HCT116 (cell line): ENCODE measurements around the gene ALDH1L1. TPM values are rescaled to one million over a fixed set of nuclear protein-coding genes. Genes with fewer than 3 reads are reported as not detected.

Experiments used
- ATAC-seq: fragments of 200-7000 bp; cut with Tn5 transposase; 2 replicates; pipeline ENCODE4 v1.9.1; 2020; ENCODE audit warnings: mild to moderate bottlenecking, moderate library complexity
- BruUV-seq: library from RNA; stranded (reverse); fragments of 400-500 nt; replicated peaks from 2 replicates; lab custom pipeline; 2021; lab: Mats Ljungman, UMichigan
- CTCF ChIA-PET: fragments of 300-600 bp; sonication (Branson Sonifier 250); formaldehyde crosslinking; loops from one replicate; lab custom pipeline; 2021; ENCODE audit warnings: antibody characterized with exemption; lab: Charles Lee
- POLR2A ChIA-PET: fragments of 300-600, 350-600 bp; sonication (Branson Sonifier 250); formaldehyde crosslinking; loops from one replicate; lab custom pipeline; 2021; ENCODE audit warnings: antibody characterized with exemption; lab: Charles Lee
- RAD21 ChIA-PET, 2 experiments: fragments of 300-600 bp; sonication (Branson Sonifier 250); formaldehyde crosslinking; loops; one replicate each; lab custom pipeline; 2023; ENCODE audit warnings: low total read pairs in 2 of 2; ENCODE audit not compliant: uncharacterized antibody in 2 of 2, unreplicated experiment in 2 of 2, low non-redundant PET in 1 of 2; lab: Charles Lee
- DNase-seq: peaks from one replicate; pipeline ENCODE4 v3.0.0-alpha.2; 2010; ENCODE audit warnings: low read depth, low spot score
- H2AFZ ChIP-seq: fragments of 200-600 bp; shearing (Covaris generic), sonication (generic); 2 replicates; pipeline ENCODE4 v1.6.1; 2017; ENCODE audit warnings: low read depth, mixed run types, mixed read lengths, antibody characterized with exemption, low read length; ENCODE audit not compliant: poor library complexity, severe bottlenecking
- H3K27ac ChIP-seq: 2 replicates; pipeline ENCODE4 v1.5.1; 2012; ENCODE audit warnings: low read depth, low read length
- H3K27me3 ChIP-seq: fragments of 200-600 bp; sonication (generic); 2 replicates; pipeline ENCODE4 v1.6.1; 2016; ENCODE audit warnings: mixed run types, low read length, mixed read lengths; ENCODE audit not compliant: insufficient read depth
- H3K36me3 ChIP-seq, 2 experiments: fragments of 200-500 bp in 1 of 2; fragments of 200-600 bp in 1 of 2; sonication (Bioruptor generic) in 1 of 2; sonication (generic) in 1 of 2; 2 replicates each; pipeline versions ENCODE4 v1.5.1 to v1.6.1; 2014 to 2016; ENCODE audit warnings: low read length in 2 of 2, inconsistent platforms in 1 of 2, mixed read lengths in 1 of 2, mixed run types in 1 of 2; ENCODE audit not compliant: insufficient read depth in 2 of 2, control insufficient read depth in 1 of 2
- H3K4me1 ChIP-seq, 2 experiments: fragments of 200-600 bp in 1 of 2; sonication (generic) in 1 of 2; 2 replicates each; pipeline versions ENCODE4 v1.5.1 to v1.6.1; 2012 to 2017; ENCODE audit warnings: low read length in 2 of 2, inconsistent platforms in 1 of 2, mild to moderate bottlenecking in 1 of 2, mixed read lengths in 1 of 2, mixed run types in 1 of 2, moderate library complexity in 1 of 2; ENCODE audit not compliant: insufficient read depth in 2 of 2, control insufficient read depth in 1 of 2
- H3K4me2 ChIP-seq: fragments of 200-600 bp; sonication (generic); 2 replicates; pipeline ENCODE4 v1.6.1; 2017; ENCODE audit warnings: mixed run types, low read length, mixed read lengths
- H3K4me3 ChIP-seq, 2 experiments: fragments of 200-600 bp in 1 of 2; sonication (generic) in 1 of 2; replicated peaks in 1 of 2; 2 replicates each; pipeline ENCODE4 v1.5.1; 2011 to 2016; ENCODE audit warnings: low read length in 2 of 2, control low read depth in 1 of 2, low read depth in 1 of 2, mild to moderate bottlenecking in 1 of 2, mixed read lengths in 1 of 2, mixed run types in 1 of 2
- H3K79me2 ChIP-seq: fragments of 200-600 bp; sonication (generic); 2 replicates; pipeline ENCODE4 v1.6.1; 2017; ENCODE audit warnings: mild to moderate bottlenecking, mixed run types, low read length, moderate library complexity, mixed read lengths; ENCODE audit not compliant: insufficient read depth
- H3K9ac ChIP-seq: fragments of 200-600 bp; sonication (generic); 2 replicates; pipeline ENCODE4 v1.6.1; 2016; ENCODE audit warnings: low read length, mixed read lengths
- H3K9me2 ChIP-seq: fragments of 200-600 bp; sonication (generic), shearing (Covaris generic); 2 replicates; pipeline ENCODE4 v1.6.1; 2017; ENCODE audit warnings: mixed run types, mild to moderate bottlenecking, moderate library complexity; ENCODE audit not compliant: insufficient read depth
- H3K9me3 ChIP-seq, 2 experiments: fragments of 200-500 bp in 1 of 2; fragments of 200-600 bp in 1 of 2; sonication (Bioruptor generic) in 1 of 2; sonication (generic) in 1 of 2; 2 replicates each; pipeline ENCODE4 v1.6.1; 2014 to 2017; ENCODE audit warnings: low read length in 2 of 2, mixed read lengths in 2 of 2, inconsistent platforms in 1 of 2, low read depth in 1 of 2, mild to moderate bottlenecking in 1 of 2, mixed run types in 1 of 2, moderate library complexity in 1 of 2; ENCODE audit not compliant: control insufficient read depth in 1 of 2, insufficient read depth in 1 of 2
- H4K20me1 ChIP-seq: fragments of 200-600 bp; sonication (generic), shearing (Covaris generic); 2 replicates; pipeline ENCODE4 v1.6.1; 2017; ENCODE audit warnings: mixed run types, mild to moderate bottlenecking, moderate library complexity; ENCODE audit not compliant: insufficient read depth
- CTCF ChIP-seq, 3 experiments: fragments of 200-600 bp in 1 of 3; sonication (generic) in 1 of 3; IDR thresholded peaks in 2 of 3; conservative IDR thresholded peaks in 1 of 3; 2 replicates each; pipeline ENCODE4 v1.5.1; 2012 to 2017; ENCODE audit warnings: low read depth in 2 of 3, low read length in 2 of 3, antibody characterized with exemption in 1 of 3, borderline replicate concordance in 1 of 3, control low read depth in 1 of 3, mild to moderate bottlenecking in 1 of 3, mixed read lengths in 1 of 3, mixed run types in 1 of 3, moderate library complexity in 1 of 3; ENCODE audit not compliant: insufficient read depth in 1 of 3
- EGR1 ChIP-seq: IDR thresholded peaks from 2 replicates; pipeline ENCODE4 v1.6.1; 2012; ENCODE audit warnings: low read depth
- POLR2AphosphoS5 ChIP-seq: IDR thresholded peaks from 2 replicates; pipeline ENCODE4 v1.6.1; 2011; ENCODE audit warnings: mild to moderate bottlenecking, low read depth, low read length, moderate library complexity
- SRF ChIP-seq: IDR thresholded peaks from 2 replicates; pipeline ENCODE4 v1.6.1; 2012; ENCODE audit warnings: low read depth
- intact Hi-C: fragments of 100-400 bp; cut with micrococcal nuclease; formaldehyde crosslinking; loops from 2 replicates; pipeline ENCODE4 v1.10.0; 2022
- total RNA-seq: library from RNA; stranded (reverse); gene quantifications from one replicate; pipeline ENCODE4 v1.2.1, GENCODE V29; 2021; ENCODE audit not compliant: unreplicated experiment

The ALDH1L1 gene
- total RNA-seq, 1 experiment from 2014 or later = 0.81 TPM

GRCh38 chr3:126130081-126130855 lies 50.1 kb downstream of the ALDH1L1 start (continued):
- no peak for TF ChIP-seq CTCF (IDR thresholded peaks at IDR 0.05 in 2 of 3, conservative IDR thresholded peaks at IDR 0.05 in 1 of 3; ENCODE audit: borderline replicate concordance in 1 of 3, insufficient read depth in 1 of 3, low read depth in 2 of 3, low read length in 2 of 3)
- TF ChIP-seq POLR2AphosphoS5 = no peak
- TF ChIP-seq EGR1 = no peak
- TF ChIP-seq, all 23 proteins: peak for 0

GRCh38 chr3:126129398-126129891 lies 50.9 kb downstream of the ALDH1L1 start:
- no peaks in the 10 kb centered on the region for H4K20me1 ChIP-seq
- H3K36me3 ChIP-seq = no peaks in the 10 kb centered on the region
- RAD21 ChIA-PET = no interaction called here
- H3K9me3 ChIP-seq = no peaks in the 10 kb centered on the region
- H3K27ac ChIP-seq = no peak overlapping the region
- no peaks in the 10 kb centered on the region for H3K9me2 ChIP-seq
- no peak overlapping the region for H3K4me2 ChIP-seq
- no peaks in the 10 kb centered on the region for H3K79me2 ChIP-seq
- no peak overlapping the region for H3K4me3 ChIP-seq
- H2AFZ ChIP-seq = no peak overlapping the region
- ATAC-seq = no peak
- intact Hi-C loops = no loop called here
- H3K27me3 ChIP-seq = no peaks in the 10 kb centered on the region
- POLR2A ChIA-PET = no interaction called here
- CTCF ChIA-PET = no interaction called here
- no peak overlapping the region for H3K9ac ChIP-seq
- H3K4me1 ChIP-seq = peaks cover 0 to 4% of the 10 kb centered on the region in 2 experiments; a peak in 1 of 4 replicates
- no peak for DNase-seq
- no TSS peak for BruUV-seq
- no peak for TF ChIP-seq SRF
- TF ChIP-seq, all 23 proteins: peak for 0
